HepG2 (cell line): Measurements from ENCODE around the gene XKR7. TPM values are rescaled to one million over a fixed set of nuclear protein-coding genes. Genes with fewer than 3 reads are reported as not detected.

Experiments
- ATAC-seq: fragments of 200-7000 bp; cut with Tn5 transposase; 3 replicates; pipeline ENCODE4 v1.9.1; 2020; ENCODE audit warnings: mild to moderate bottlenecking, moderate library complexity
- BruUV-seq: library from RNA; stranded (reverse); fragments of 400-500 nt; replicated peaks from 2 replicates; lab custom pipeline; 2021; lab: Mats Ljungman, UMichigan
- CTCF ChIA-PET: fragments of 300-600 bp; formaldehyde crosslinking; extraction: SDS; loops from one replicate; lab custom pipeline; 2021; ENCODE audit warnings: low total read pairs, inconsistent platforms, low intra/inter-chr PET ratio; lab: Yijun Ruan, JAX
- POLR2A ChIA-PET: fragments of 350-600 bp; sonication (Branson Sonifier 250); formaldehyde crosslinking; loops from one replicate; lab custom pipeline; 2020; ENCODE audit warnings: antibody characterized with exemption, inconsistent platforms; lab: Yijun Ruan, JAX
- DNase-seq: peaks from one replicate; pipeline ENCODE4 v3.0.0-alpha.2; 2015; ENCODE audit warnings: low spot score
- FAIRE-seq: peaks from 3 replicates; lab custom pipeline; 2011; peaks lifted over from hg19 to GRCh38; lab: Jason Lieb, UNC
- H2AFZ ChIP-seq: one replicate; pipeline ENCODE4 v1.6.1; 2011; ENCODE audit warnings: low read length, inconsistent platforms
- H3K27ac ChIP-seq: fragments of 300-600 bp; 3 replicates; pipeline ENCODE4 v1.8.0; 2011; ENCODE audit warnings: mixed run types, mild to moderate bottlenecking, mixed read lengths, low read length, inconsistent platforms; ENCODE audit not compliant: insufficient read depth; ENCODE audit errors: extremely low read length
- H3K27me3 ChIP-seq, 2 experiments: fragments of 200-600 bp in 1 of 2; 2 replicates in 1 of 2; 3 replicates in 1 of 2; pipeline versions ENCODE4 v1.6.0 to v1.8.0; 2011; ENCODE audit warnings: low read length in 2 of 2, mild to moderate bottlenecking in 2 of 2, moderate library complexity in 2 of 2, inconsistent platforms in 1 of 2; ENCODE audit not compliant: insufficient read depth in 2 of 2, control insufficient read depth in 1 of 2
- H3K36me3 ChIP-seq, 2 experiments: fragments of 200-600 bp in 1 of 2; replicated peaks in 1 of 2; 2 replicates in 1 of 2; 3 replicates in 1 of 2; pipeline versions ENCODE4 v1.5.1 to v1.8.0; 2011; ENCODE audit warnings: low read length in 2 of 2, inconsistent platforms in 1 of 2; ENCODE audit not compliant: insufficient read depth in 2 of 2, control insufficient read depth in 1 of 2
- H3K4me1 ChIP-seq: 2 replicates; pipeline ENCODE4 v1.5.1; 2012; ENCODE audit warnings: low read length, inconsistent platforms; ENCODE audit not compliant: insufficient read depth
- H3K4me2 ChIP-seq: 2 replicates; pipeline ENCODE4 v1.6.0; 2011; ENCODE audit warnings: low read depth, low read length, inconsistent platforms
- H3K4me3 ChIP-seq, 3 experiments: fragments of 200-600 bp in 1 of 3; sonication (generic), shearing (Covaris generic) in 1 of 3; replicated peaks in 1 of 3; 2 replicates each; pipeline ENCODE4 v1.5.1; 2011 to 2016; ENCODE audit warnings: low read length in 3 of 3, inconsistent platforms in 2 of 3, low read depth in 2 of 3, mild to moderate bottlenecking in 2 of 3, control low read depth in 1 of 3, mixed read lengths in 1 of 3; ENCODE audit not compliant: insufficient read depth in 1 of 3
- H3K79me2 ChIP-seq: one replicate; pipeline ENCODE4 v1.6.1; 2011; ENCODE audit warnings: low read length, inconsistent platforms; ENCODE audit not compliant: insufficient read depth
- H3K9ac ChIP-seq: 2 replicates; pipeline ENCODE4 v1.6.0; 2011; ENCODE audit warnings: mild to moderate bottlenecking, low read depth, low read length, inconsistent platforms; ENCODE audit not compliant: insufficient read depth
- H3K9me3 ChIP-seq: 2 replicates; pipeline ENCODE4 v1.5.1; 2012; ENCODE audit warnings: mild to moderate bottlenecking, low read length
- H4K20me1 ChIP-seq: 2 replicates; pipeline ENCODE4 v1.6.0; 2011; ENCODE audit warnings: inconsistent platforms, mild to moderate bottlenecking, low read length, moderate library complexity; ENCODE audit not compliant: insufficient read depth
- BORCS8-MEF2B ChIP-seq: sonication (generic); formaldehyde crosslinking; IDR thresholded peaks from 2 replicates; pipeline ENCODE4 v1.8.0; 2022; ENCODE audit warnings: mild to moderate bottlenecking, missing genetic modification reagents
- DMAP1 ChIP-seq: IDR thresholded peaks from 2 replicates; pipeline ENCODE4 v1.6.1; 2016
- ETV5 ChIP-seq: IDR thresholded peaks from 2 replicates; pipeline ENCODE4 v1.6.1; 2018; ENCODE audit warnings: missing biosample characterization, missing genetic modification reagents, inconsistent platforms, borderline replicate concordance
- GATAD1 ChIP-seq: IDR thresholded peaks from 2 replicates; pipeline ENCODE4 v1.6.1; 2016; ENCODE audit warnings: missing genetic modification reagents, missing compliant biosample characterization
- HNF4A ChIP-seq: sonication (generic); formaldehyde crosslinking; IDR thresholded peaks from 2 replicates; pipeline ENCODE4 v1.4.0; 2020; ENCODE audit warnings: missing genetic modification reagents
- NR2F1 ChIP-seq, 2 experiments: fragments of 450-650 bp in 1 of 2; formaldehyde crosslinking in 1 of 2; IDR thresholded peaks; 2 replicates each; pipeline versions ENCODE4 v1.5.0 to v1.6.1; 2016 to 2020; ENCODE audit warnings: mild to moderate bottlenecking in 1 of 2, missing compliant biosample characterization in 1 of 2, missing genetic modification reagents in 1 of 2, moderate library complexity in 1 of 2
- RAD51 ChIP-seq: fragments of 450-650 bp; IDR thresholded peaks from 2 replicates; pipeline ENCODE4 v1.6.1; 2016; ENCODE audit warnings: borderline replicate concordance
- ZKSCAN1 ChIP-seq: fragments of 150-350 bp; IDR thresholded peaks from 2 replicates; pipeline ENCODE4 v1.6.1; 2014; ENCODE audit warnings: low read length
- ZNF331 ChIP-seq: sonication (generic); formaldehyde crosslinking; IDR thresholded peaks from 2 replicates; pipeline ENCODE4 v1.4.0; 2020; ENCODE audit warnings: missing genetic modification reagents
- ZNF484 ChIP-seq: sonication (generic); formaldehyde crosslinking; IDR thresholded peaks from 2 replicates; pipeline ENCODE4 v1.5.1; 2020; ENCODE audit warnings: mild to moderate bottlenecking, low read depth, missing genetic modification reagents, borderline replicate concordance
- WGBS: methylation state at CpG from one replicate; pipeline ENCODE4 v1.1.6; 2017; ENCODE audit warnings: low lambda C conversion rate; 5-methylcytosine and 5-hydroxymethylcytosine counted together
- in situ Hi-C: cut with HindIII; loops from 2 replicates; pipeline ENCODE4 v1.10.0; 2017; ENCODE audit warnings: low pct_unique_long_range_greater_than_20kb; ENCODE audit not compliant: extremely low pct_ligation_motif_present
- intact Hi-C: fragments of 100-400 bp; cut with micrococcal nuclease; formaldehyde crosslinking; loops from one replicate; pipeline ENCODE4 v1.10.0; 2022; ENCODE audit not compliant: unreplicated experiment
- polyA plus RNA-seq, 8 experiments: library from polyadenylated mRNA; depleted of rRNA in 3 of 8; stranded (reverse) in 7 of 8; unstranded in 1 of 8; fragments of >200 nt; fragmentation: Illumina TruSeq in 4 of 8; extraction: Trizol in 4 of 8; gene quantifications; 2 replicates each; pipeline versions ENCODE4 v1.2.1 to v1.2.3, GENCODE V29; 2011 to 2016; ENCODE audit warnings: low read depth in 4 of 8, missing spikeins in 1 of 8, mixed read lengths in 1 of 8; ENCODE audit not compliant: insufficient read depth in 1 of 8
- total RNA-seq, 5 experiments: library from RNA; depleted of rRNA; stranded (reverse); fragments of >200 nt; fragmentation: Illumina TruSeq; extraction: Trizol; gene quantifications; 2 replicates each; pipeline ENCODE4 v1.2.3, GENCODE V29; 2016; ENCODE audit warnings: low read depth in 1 of 5
- TF ChIP-seq, protein P1 (sequence below): sonication (generic); formaldehyde crosslinking; IDR thresholded peaks from 2 replicates; pipeline ENCODE4 v1.4.0; 2020; ENCODE audit warnings: missing genetic modification reagents
- TF ChIP-seq, protein P2 (sequence below): sonication (generic); formaldehyde crosslinking; IDR thresholded peaks from 2 replicates; pipeline ENCODE4 v1.9.0; 2022; ENCODE audit warnings: missing genetic modification reagents, mild to moderate bottlenecking, borderline replicate concordance
- TF ChIP-seq, protein P3 (sequence below): sonication (generic); formaldehyde crosslinking; IDR thresholded peaks from 2 replicates; pipeline ENCODE4 v1.4.0; 2020; ENCODE audit warnings: missing genetic modification reagents, borderline replicate concordance
- TF ChIP-seq, protein P4 (sequence below): IDR thresholded peaks from 2 replicates; pipeline ENCODE4 v1.6.1; 2012; ENCODE audit warnings: low read depth, low read length, improper control_type of control experiment
- TF ChIP-seq, protein P5 (sequence below): IDR thresholded peaks from 2 replicates; pipeline ENCODE4 v1.6.1; 2016; ENCODE audit warnings: low read depth

Gene XKR7
- total and polyA plus RNA-seq, 2 of the 13 experiments (the other 11 are each of a cell fraction or from before 2014, with no cell fraction given) = not detected

DNA sequence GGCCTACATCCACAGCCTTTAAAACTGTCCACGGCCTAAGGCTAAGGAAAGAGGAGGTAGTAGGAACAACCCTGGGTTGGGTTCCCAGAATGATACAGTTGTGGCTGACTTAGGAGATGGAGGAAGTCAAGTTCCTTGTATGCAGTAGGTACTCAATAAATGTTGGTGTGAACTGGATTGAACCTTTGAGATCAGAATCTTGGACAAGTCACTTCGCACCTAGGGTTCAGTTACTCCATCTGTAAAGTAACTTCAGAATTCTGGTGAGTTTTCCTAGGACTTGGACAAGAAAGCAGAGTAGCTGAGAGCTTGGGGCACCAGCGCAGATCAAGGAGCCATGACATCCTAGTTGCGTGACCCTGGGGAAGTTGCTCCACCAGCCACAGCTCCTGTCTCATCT, 9.1 kb downstream of the XKR7 start:
- no peak for FAIRE-seq
- ATAC-seq = no peak
- Histone ChIP-seq H4K20me1 (no peaks in the 10 kb centered on the region), H3K27ac (no peak overlapping the region), H3K4me2 (no peak overlapping the region), H2AFZ (no peak overlapping the region), H3K4me1 (no peaks in the 10 kb centered on the region), H3K27me3 (peaks cover 2 to 12% of the 10 kb centered on the region in 2 experiments; a peak in 4 of 5 replicates), H3K4me3 (no peak overlapping the region), H3K36me3 (no peaks in the 10 kb centered on the region), H3K79me2 (no peaks in the 10 kb centered on the region), H3K9me3 (no peaks in the 10 kb centered on the region), H3K9ac (no peak overlapping the region)
- ChIA-PET CTCF (no interaction called here), POLR2A (no interaction called here)
- intact Hi-C loops = no loop called here
- BruUV-seq = no TSS peak
- no peak for DNase-seq
- in situ Hi-C loops = no loop called here
- WGBS = 16% methylated on average over 4 of the region's 4 CpGs
- TF ChIP-seq, protein P1, sequence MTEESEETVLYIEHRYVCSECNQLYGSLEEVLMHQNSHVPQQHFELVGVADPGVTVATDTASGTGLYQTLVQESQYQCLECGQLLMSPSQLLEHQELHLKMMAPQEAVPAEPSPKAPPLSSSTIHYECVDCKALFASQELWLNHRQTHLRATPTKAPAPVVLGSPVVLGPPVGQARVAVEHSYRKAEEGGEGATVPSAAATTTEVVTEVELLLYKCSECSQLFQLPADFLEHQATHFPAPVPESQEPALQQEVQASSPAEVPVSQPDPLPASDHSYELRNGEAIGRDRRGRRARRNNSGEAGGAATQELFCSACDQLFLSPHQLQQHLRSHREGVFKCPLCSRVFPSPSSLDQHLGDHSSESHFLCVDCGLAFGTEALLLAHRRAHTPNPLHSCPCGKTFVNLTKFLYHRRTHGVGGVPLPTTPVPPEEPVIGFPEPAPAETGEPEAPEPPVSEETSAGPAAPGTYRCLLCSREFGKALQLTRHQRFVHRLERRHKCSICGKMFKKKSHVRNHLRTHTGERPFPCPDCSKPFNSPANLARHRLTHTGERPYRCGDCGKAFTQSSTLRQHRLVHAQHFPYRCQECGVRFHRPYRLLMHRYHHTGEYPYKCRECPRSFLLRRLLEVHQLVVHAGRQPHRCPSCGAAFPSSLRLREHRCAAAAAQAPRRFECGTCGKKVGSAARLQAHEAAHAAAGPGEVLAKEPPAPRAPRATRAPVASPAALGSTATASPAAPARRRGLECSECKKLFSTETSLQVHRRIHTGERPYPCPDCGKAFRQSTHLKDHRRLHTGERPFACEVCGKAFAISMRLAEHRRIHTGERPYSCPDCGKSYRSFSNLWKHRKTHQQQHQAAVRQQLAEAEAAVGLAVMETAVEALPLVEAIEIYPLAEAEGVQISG (CRISPR knock-in tag) = no peak
- TF ChIP-seq, protein P2, sequence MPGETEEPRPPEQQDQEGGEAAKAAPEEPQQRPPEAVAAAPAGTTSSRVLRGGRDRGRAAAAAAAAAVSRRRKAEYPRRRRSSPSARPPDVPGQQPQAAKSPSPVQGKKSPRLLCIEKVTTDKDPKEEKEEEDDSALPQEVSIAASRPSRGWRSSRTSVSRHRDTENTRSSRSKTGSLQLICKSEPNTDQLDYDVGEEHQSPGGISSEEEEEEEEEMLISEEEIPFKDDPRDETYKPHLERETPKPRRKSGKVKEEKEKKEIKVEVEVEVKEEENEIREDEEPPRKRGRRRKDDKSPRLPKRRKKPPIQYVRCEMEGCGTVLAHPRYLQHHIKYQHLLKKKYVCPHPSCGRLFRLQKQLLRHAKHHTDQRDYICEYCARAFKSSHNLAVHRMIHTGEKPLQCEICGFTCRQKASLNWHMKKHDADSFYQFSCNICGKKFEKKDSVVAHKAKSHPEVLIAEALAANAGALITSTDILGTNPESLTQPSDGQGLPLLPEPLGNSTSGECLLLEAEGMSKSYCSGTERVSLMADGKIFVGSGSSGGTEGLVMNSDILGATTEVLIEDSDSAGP (CRISPR knock-in tag) = no peak
- TF ChIP-seq RAD51 (no peak), DMAP1 (CRISPR knock-in tag) (no peak), ZNF484 (CRISPR knock-in tag) (no peak), ZKSCAN1 (no peak), ETV5 (CRISPR knock-in tag) (no peak), BORCS8-MEF2B (CRISPR knock-in tag) (no peak), HNF4A (CRISPR knock-in tag) (no peak), NR2F1 (CRISPR knock-in tag; IDR thresholded peaks at IDR 0.05) (no peak), GATAD1 (CRISPR knock-in tag) (no peak), ZNF331 (CRISPR knock-in tag) (no peak)
- TF ChIP-seq, protein P3, sequence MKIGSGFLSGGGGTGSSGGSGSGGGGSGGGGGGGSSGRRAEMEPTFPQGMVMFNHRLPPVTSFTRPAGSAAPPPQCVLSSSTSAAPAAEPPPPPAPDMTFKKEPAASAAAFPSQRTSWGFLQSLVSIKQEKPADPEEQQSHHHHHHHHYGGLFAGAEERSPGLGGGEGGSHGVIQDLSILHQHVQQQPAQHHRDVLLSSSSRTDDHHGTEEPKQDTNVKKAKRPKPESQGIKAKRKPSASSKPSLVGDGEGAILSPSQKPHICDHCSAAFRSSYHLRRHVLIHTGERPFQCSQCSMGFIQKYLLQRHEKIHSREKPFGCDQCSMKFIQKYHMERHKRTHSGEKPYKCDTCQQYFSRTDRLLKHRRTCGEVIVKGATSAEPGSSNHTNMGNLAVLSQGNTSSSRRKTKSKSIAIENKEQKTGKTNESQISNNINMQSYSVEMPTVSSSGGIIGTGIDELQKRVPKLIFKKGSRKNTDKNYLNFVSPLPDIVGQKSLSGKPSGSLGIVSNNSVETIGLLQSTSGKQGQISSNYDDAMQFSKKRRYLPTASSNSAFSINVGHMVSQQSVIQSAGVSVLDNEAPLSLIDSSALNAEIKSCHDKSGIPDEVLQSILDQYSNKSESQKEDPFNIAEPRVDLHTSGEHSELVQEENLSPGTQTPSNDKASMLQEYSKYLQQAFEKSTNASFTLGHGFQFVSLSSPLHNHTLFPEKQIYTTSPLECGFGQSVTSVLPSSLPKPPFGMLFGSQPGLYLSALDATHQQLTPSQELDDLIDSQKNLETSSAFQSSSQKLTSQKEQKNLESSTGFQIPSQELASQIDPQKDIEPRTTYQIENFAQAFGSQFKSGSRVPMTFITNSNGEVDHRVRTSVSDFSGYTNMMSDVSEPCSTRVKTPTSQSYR (CRISPR knock-in tag) = no peak
- TF ChIP-seq, protein P4, sequence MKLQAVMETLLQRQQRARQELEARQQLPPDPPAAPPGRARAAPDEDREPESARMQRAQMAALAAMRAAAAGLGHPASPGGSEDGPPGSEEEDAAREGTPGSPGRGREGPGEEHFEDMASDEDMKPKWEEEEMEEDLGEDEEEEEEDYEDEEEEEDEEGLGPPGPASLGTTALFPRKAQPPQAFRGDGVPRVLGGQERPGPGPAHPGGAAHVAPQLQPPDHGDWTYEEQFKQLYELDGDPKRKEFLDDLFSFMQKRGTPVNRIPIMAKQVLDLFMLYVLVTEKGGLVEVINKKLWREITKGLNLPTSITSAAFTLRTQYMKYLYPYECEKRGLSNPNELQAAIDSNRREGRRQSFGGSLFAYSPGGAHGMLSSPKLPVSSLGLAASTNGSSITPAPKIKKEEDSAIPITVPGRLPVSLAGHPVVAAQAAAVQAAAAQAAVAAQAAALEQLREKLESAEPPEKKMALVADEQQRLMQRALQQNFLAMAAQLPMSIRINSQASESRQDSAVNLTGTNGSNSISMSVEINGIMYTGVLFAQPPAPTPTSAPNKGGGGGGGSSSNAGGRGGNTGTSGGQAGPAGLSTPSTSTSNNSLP = no peak
- TF ChIP-seq, protein P5, sequence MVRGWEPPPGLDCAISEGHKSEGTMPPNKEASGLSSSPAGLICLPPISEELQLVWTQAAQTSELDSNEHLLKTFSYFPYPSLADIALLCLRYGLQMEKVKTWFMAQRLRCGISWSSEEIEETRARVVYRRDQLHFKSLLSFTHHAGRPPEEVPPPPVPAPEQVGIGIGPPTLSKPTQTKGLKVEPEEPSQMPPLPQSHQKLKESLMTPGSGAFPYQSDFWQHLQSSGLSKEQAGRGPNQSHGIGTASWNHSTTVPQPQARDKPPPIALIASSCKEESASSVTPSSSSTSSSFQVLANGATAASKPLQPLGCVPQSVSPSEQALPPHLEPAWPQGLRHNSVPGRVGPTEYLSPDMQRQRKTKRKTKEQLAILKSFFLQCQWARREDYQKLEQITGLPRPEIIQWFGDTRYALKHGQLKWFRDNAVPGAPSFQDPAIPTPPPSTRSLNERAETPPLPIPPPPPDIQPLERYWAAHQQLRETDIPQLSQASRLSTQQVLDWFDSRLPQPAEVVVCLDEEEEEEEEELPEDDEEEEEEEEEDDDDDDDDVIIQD = no peak
